B cell (primary cell): ENCODE results near the gene SLC29A4. TPM values are rescaled to one million over a fixed set of nuclear protein-coding genes. Genes with fewer than 3 reads are reported as not detected.
"Not testable (repeated sequence)": the region's sequence is repeated elsewhere in the genome, so short reads cannot be mapped to it uniquely, and the experiment has no call there.

ENCODE experiments used
- ATAC-seq: fragments of 200-7000 bp; cut with Tn5 transposase; one replicate; pipeline ENCODE4 v1.10.0; 2021; ENCODE audit warnings: low read depth, mild to moderate bottlenecking, moderate number of reproducible peaks, moderate library complexity
- CTCF ChIA-PET: fragments of 350-600 bp; sonication (Branson Sonifier 250); formaldehyde crosslinking; loops from one replicate; lab custom pipeline; 2021; ENCODE audit warnings: antibody characterized with exemption, inconsistent platforms; lab: Charles Lee
- POLR2A ChIA-PET: fragments of 350-600 bp; sonication (Branson Sonifier 250); formaldehyde crosslinking; loops from one replicate; lab custom pipeline; 2021; ENCODE audit warnings: antibody characterized with exemption; lab: Charles Lee
- DNase-seq: peaks from one replicate; pipeline ENCODE4 v3.0.0; 2013
- H2AFZ ChIP-seq: 2 replicates; pipeline ENCODE4 v1.6.1; 2012; ENCODE audit warnings: mild to moderate bottlenecking, low read depth, low read length; ENCODE audit not compliant: insufficient read depth, poor library complexity, severe bottlenecking
- H3K27ac ChIP-seq, 2 donors: 1 replicate in 1 of 2; 2 replicates in 1 of 2; pipeline ENCODE4 v1.5.1; 2012 to 2013; ENCODE audit warnings: low read length in 2 of 2, mild to moderate bottlenecking in 2 of 2, moderate library complexity in 1 of 2
- H3K27me3 ChIP-seq, 4 experiments: fragments of 200-600 bp in 1 of 4; sonication (generic) in 1 of 4; replicated peaks in 1 of 4; 1 replicate in 2 of 4; 2 replicates in 2 of 4; pipeline versions ENCODE4 v1.6.1 to v1.7.0; 2013 to 2016; ENCODE audit warnings: low read length in 3 of 4, mild to moderate bottlenecking in 2 of 4, mixed read lengths in 1 of 4, moderate library complexity in 1 of 4; ENCODE audit not compliant: insufficient read depth in 4 of 4, control insufficient read depth in 3 of 4; ENCODE audit errors: control extremely low read depth in 1 of 4
- H3K36me3 ChIP-seq, 2 experiments: replicated peaks in 1 of 2; 1 replicate in 1 of 2; 2 replicates in 1 of 2; pipeline versions ENCODE4 v1.6.1 to v1.7.1; 2013; ENCODE audit warnings: low read length in 1 of 2; ENCODE audit not compliant: insufficient read depth in 2 of 2, control insufficient read depth in 1 of 2; ENCODE audit errors: control extremely low read depth in 1 of 2, extremely low read depth in 1 of 2
- H3K4me1 ChIP-seq, 2 donors: fragments of 200-600 bp in 1 of 2; sonication (generic) in 1 of 2; 1 replicate in 1 of 2; 2 replicates in 1 of 2; pipeline versions ENCODE4 v1.5.1 to v1.6.1; 2013 to 2017; ENCODE audit warnings: low read length in 2 of 2; ENCODE audit not compliant: control insufficient read depth in 2 of 2, insufficient read depth in 2 of 2
- H3K4me2 ChIP-seq: replicated peaks from 2 replicates; pipeline ENCODE3; 2012; ENCODE audit warnings: mild to moderate bottlenecking, low read depth, low read length; ENCODE audit not compliant: poor library complexity, severe bottlenecking
- H3K4me3 ChIP-seq, 5 experiments: fragments of 200-600 bp in 1 of 5; sonication (generic) in 1 of 5; 1 replicate in 3 of 5; 2 replicates in 2 of 5; pipeline versions ENCODE4 v1.5.1 to v1.7.0; 2011 to 2016; ENCODE audit warnings: low read length in 4 of 5, mild to moderate bottlenecking in 4 of 5, low read depth in 2 of 5, control low read depth in 1 of 5, moderate library complexity in 1 of 5; ENCODE audit not compliant: insufficient read depth in 1 of 5; ENCODE audit errors: control extremely low read depth in 1 of 5, extremely low read depth in 1 of 5
- H3K79me2 ChIP-seq: fragments of 200-600 bp; sonication (generic); one replicate; pipeline ENCODE4 v1.6.0; 2016; ENCODE audit warnings: low read length; ENCODE audit not compliant: control insufficient read depth, insufficient read depth
- H3K9ac ChIP-seq: fragments of 200-600 bp; sonication (generic); 2 replicates; pipeline ENCODE4 v1.6.1; 2017; ENCODE audit warnings: mild to moderate bottlenecking, low read length, moderate library complexity
- H3K9me3 ChIP-seq, 3 donors: one replicate each; pipeline versions ENCODE4 v1.6.1 to v1.7.1; 2013; ENCODE audit warnings: low read length in 2 of 3; ENCODE audit not compliant: control insufficient read depth in 2 of 3, insufficient read depth in 1 of 3; ENCODE audit errors: control extremely low read depth in 1 of 3
- H4K20me1 ChIP-seq: 2 replicates; pipeline ENCODE4 v1.6.0; 2012; ENCODE audit warnings: mild to moderate bottlenecking, low read length; ENCODE audit not compliant: insufficient read depth, control insufficient read depth, poor library complexity, severe bottlenecking
- H3K27ac Mint-ChIP-seq: one replicate; pipeline ENCODE4 v1.8.0; 2021; ENCODE audit warnings: mixed read lengths
- H3K27me3 Mint-ChIP-seq: one replicate; pipeline ENCODE4 v1.8.0; 2021; ENCODE audit warnings: mixed read lengths
- H3K4me1 Mint-ChIP-seq: one replicate; pipeline ENCODE4 v1.8.0; 2021; ENCODE audit warnings: mixed read lengths
- H3K4me3 Mint-ChIP-seq: one replicate; pipeline ENCODE4 v1.8.0; 2021; ENCODE audit warnings: mixed read lengths
- H3K9me3 Mint-ChIP-seq: one replicate; pipeline ENCODE4 v1.8.0; 2022; ENCODE audit warnings: mixed read lengths; ENCODE audit not compliant: insufficient read depth
- EZH2 ChIP-seq: IDR thresholded peaks from 2 replicates; pipeline ENCODE4 v1.6.1; 2012; ENCODE audit warnings: borderline replicate concordance, low read depth, mild to moderate bottlenecking, moderate library complexity, low read length; ENCODE audit not compliant: insufficient read depth, poor library complexity, severe bottlenecking
- WGBS: methylation state at CpG from one replicate; pipeline ENCODE4 v1.1.5; 2013; ENCODE audit warnings: missing lambda C conversion rate; ENCODE audit not compliant: insufficient coverage; 5-methylcytosine and 5-hydroxymethylcytosine counted together
- intact Hi-C: fragments of 100-400 bp; cut with micrococcal nuclease; formaldehyde crosslinking; loops from one replicate; pipeline ENCODE4 v1.10.0; 2022
- polyA plus RNA-seq: library from polyadenylated mRNA; depleted of rRNA; stranded (reverse); fragments of >200 nt; gene quantifications from 2 replicates; pipeline ENCODE4 v1.2.3, GENCODE V29; 2012
- total RNA-seq, 2 donors: library from RNA; stranded (reverse); fragments of 120-200 nt in 1 of 2; gene quantifications; 1 replicate in 1 of 2; 2 replicates in 1 of 2; pipeline versions ENCODE4 v1.2.3 to v1.2.4, GENCODE V29; 2013 to 2022
- TF ChIP-seq, protein P1 (sequence below): fragments of 200-600 bp; IDR thresholded peaks from one replicate; pipeline ENCODE4 v1.8.0; 2022; ENCODE audit warnings: antibody characterized with exemption, mild to moderate bottlenecking

Gene SLC29A4
- total and polyA plus RNA-seq, 2 donors (not counting 1 experiment from before 2014, with no cell fraction given), result 0.21 to 0.67 TPM

DNA sequence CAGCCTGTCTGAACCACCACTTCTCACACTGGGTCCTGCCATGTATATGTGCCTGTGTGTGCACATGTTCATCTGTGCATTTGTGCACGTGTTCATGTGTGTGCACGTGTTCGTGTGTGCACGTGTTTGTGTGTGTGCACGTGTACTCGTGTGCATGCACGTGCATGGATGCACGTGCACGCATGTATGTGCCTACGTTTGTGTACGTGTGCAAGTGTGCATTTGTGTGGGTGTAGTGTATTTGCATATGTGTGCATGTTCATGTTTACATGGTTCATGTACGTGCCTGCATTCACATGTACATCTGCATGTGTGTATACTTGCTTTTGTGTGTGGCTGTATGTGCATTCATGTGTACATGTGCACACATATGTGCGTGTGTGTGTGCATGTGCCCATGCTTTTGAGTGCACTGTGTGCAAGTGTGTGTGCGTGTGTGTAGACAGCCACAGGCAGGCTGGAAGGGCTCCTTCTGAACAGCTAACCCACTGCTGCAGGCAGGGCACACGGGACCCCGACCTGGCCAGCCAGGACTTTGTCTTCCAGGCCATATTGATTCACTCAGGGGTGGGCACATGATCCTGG is 28.2 kb downstream of the SLC29A4 start:
- H3K9me3 Mint-ChIP-seq, result no peaks in the 10 kb centered on the region
- WGBS, result over 99% methylated on average over 14 of the region's 16 CpGs
- H3K9ac ChIP-seq, result no peak overlapping the region
- no peaks in the 10 kb centered on the region for H3K9me3 ChIP-seq
- no peak overlapping the region for H3K4me3 Mint-ChIP-seq
- no peak overlapping the region for H3K27ac Mint-ChIP-seq
- H3K4me1 ChIP-seq, result no peaks in the 10 kb centered on the region
- H3K4me1 Mint-ChIP-seq, result no peaks in the 10 kb centered on the region
- intact Hi-C loops, result no loop called here
- no peaks in the 10 kb centered on the region for H4K20me1 ChIP-seq
- H3K79me2 ChIP-seq, result no peaks in the 10 kb centered on the region
- H3K4me3 ChIP-seq, result no peak overlapping the region
- CTCF ChIA-PET, result no interaction called here
- peaks cover 3 to 15% of the 10 kb centered on the region in 2 experiments for H3K36me3 ChIP-seq
- no peak overlapping the region for H2AFZ ChIP-seq
- H3K4me2 ChIP-seq, result no peak overlapping the region
- no peak for ATAC-seq
- POLR2A ChIA-PET, result no interaction called here
- no peaks in the 10 kb centered on the region for H3K27me3 Mint-ChIP-seq
- DNase-seq, result no peak
- H3K27ac ChIP-seq, result no peak overlapping the region
- no peaks in the 10 kb centered on the region for H3K27me3 ChIP-seq
- TF ChIP-seq, protein P1, sequence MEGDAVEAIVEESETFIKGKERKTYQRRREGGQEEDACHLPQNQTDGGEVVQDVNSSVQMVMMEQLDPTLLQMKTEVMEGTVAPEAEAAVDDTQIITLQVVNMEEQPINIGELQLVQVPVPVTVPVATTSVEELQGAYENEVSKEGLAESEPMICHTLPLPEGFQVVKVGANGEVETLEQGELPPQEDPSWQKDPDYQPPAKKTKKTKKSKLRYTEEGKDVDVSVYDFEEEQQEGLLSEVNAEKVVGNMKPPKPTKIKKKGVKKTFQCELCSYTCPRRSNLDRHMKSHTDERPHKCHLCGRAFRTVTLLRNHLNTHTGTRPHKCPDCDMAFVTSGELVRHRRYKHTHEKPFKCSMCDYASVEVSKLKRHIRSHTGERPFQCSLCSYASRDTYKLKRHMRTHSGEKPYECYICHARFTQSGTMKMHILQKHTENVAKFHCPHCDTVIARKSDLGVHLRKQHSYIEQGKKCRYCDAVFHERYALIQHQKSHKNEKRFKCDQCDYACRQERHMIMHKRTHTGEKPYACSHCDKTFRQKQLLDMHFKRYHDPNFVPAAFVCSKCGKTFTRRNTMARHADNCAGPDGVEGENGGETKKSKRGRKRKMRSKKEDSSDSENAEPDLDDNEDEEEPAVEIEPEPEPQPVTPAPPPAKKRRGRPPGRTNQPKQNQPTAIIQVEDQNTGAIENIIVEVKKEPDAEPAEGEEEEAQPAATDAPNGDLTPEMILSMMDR, result no peak
- no peak for TF ChIP-seq EZH2

DNA sequence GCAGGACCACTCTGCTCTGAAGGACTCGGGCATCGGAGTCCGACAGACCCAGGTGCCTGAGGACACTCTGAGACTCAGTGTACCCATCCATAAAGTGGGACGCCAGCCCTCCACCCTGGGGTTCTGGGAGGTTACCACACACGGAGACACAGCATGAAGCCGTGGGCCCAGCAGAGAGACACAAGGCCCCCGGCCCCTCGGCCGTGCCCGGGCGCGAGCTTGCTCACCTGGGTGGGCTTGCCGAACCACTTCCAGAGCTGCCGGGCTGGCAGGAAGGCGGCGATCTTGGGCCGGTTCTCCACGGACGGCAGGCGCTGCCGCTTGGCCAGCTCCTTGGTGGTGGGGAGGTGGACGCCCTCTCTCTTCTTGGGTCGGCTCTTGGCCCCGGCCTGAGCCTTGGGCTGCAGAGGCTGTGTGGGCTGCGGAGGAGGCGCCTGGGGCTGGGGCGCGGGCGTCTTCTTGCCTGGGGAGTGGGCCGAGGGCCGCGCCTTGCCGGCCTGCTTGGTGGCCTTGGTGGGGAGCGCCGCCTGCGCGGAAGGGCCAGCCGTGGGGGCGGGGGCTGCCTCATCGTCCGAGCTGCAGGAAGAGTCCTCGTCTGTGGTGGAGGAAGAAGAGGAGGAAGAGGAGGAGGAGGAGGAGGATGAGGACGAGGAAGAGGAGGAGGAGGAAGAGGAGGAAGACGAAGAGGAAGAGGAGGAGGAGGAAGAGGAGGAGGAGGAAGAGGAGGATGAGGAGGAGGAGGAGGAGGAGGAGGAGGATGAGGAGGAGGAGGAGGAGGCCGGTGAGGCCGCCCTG is 29.7 kb downstream of the SLC29A4 start:
- H3K27ac Mint-ChIP-seq, CTCF ChIA-PET, H3K27ac ChIP-seq, H3K79me2 ChIP-seq, H3K27me3 ChIP-seq, H2AFZ ChIP-seq, DNase-seq, H3K4me2 ChIP-seq, H3K9me3 ChIP-seq, POLR2A ChIA-PET, H3K9ac ChIP-seq, H3K4me3 Mint-ChIP-seq, intact Hi-C loops, H3K4me1 Mint-ChIP-seq, H3K4me1 ChIP-seq, H3K9me3 Mint-ChIP-seq, ATAC-seq, H3K27me3 Mint-ChIP-seq, H3K4me3 ChIP-seq, H4K20me1 ChIP-seq: not testable (repeated sequence)
- 98% methylated on average over 20 of the region's 46 CpGs for WGBS
- peaks cover 3 to 15% of the 10 kb centered on the region in 2 experiments for H3K36me3 ChIP-seq

DNA sequence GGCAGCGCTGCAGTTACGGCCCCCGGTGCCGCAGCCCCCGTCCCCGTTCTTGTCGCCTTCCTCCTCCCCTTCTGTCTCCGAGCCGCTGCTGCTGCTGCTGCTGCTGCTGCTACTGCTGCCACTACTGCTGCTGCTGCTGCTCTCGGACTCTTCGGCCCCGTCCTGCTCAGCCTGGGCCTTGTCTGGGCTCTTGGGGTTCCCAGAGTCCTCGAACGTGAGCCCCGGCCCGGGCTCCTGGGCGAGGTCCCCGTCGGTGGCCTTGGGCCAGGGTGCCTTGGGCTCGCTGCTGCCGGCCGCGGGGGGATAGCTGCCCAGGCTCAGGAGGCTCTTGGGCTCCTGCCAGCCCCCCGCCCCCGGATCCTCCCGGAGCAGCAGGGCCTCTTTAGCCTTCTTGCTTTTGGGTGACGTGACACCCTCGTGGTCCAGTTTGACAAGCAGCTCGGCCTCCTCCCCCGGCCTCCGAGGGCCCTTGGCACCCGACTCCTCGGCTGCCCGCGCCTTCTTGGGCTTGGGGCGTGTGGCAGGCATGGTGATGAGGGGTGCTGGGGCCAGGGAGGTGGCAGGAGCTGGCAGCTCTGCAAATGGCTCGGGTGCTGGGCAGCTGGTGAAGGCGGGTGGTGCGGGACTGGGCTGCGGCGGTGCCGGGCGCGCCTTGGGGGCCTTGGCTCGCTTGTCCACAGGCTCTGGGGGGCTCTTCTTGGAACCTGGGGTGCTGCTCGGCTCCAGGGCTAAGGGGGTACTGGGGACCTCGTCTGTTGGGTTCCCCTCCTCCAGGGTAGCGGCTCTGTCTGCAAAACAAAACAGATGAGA is 30.5 kb downstream of the SLC29A4 start:
- H3K27me3 ChIP-seq, CTCF ChIA-PET, H3K79me2 ChIP-seq, H3K27ac Mint-ChIP-seq, H3K4me1 ChIP-seq, H2AFZ ChIP-seq, H3K9ac ChIP-seq, H3K27ac ChIP-seq, H3K4me3 ChIP-seq, H3K4me3 Mint-ChIP-seq, intact Hi-C loops, ATAC-seq, H3K27me3 Mint-ChIP-seq, H3K4me2 ChIP-seq, POLR2A ChIA-PET, DNase-seq, H4K20me1 ChIP-seq, H3K4me1 Mint-ChIP-seq, H3K9me3 Mint-ChIP-seq, H3K9me3 ChIP-seq: not testable (repeated sequence)
- H3K36me3 ChIP-seq, result peaks cover 3 to 12% of the 10 kb centered on the region in 2 experiments
- WGBS, result 96% methylated on average over 43 of the region's 48 CpGs
